ENCODE measurements around the gene HSPB6. TPM values are rescaled to one million over a fixed set of nuclear protein-coding genes. Genes with fewer than 3 reads are reported as not detected.

The HSPB6 gene
- total RNA-seq, 4 donors from 2014 or later, result 1.7 to 21.9 (median 3.6) TPM

- WGBS, 2 donors, result 1 to 4% methylated on average over 21 to 34 of the region's 52 CpGs
Observed at GRCh38 chr19:35715981-35716800, 40.6 kb downstream of the HSPB6 start.

GRCh38 chr19:35715355-35715809, 41.4 kb downstream of the HSPB6 start:
- intact Hi-C loops (cut with DNase I), result loop anchor here (10.0 kb wide), 1 partner anchor 171 kb away; the partner anchor contains the start of gene TMEM147
- Histone ChIP-seq H3K27me3 (no peaks in the 10 kb centered on the region), H3K9me3 (no peaks in the 10 kb centered on the region), H3K27ac (peak overlapping the region; percentile 86 to 98 (median 94)), H3K4me1 (peaks cover 24 to 49% (median 25%) of the 10 kb centered on the region in 3 donors), H3K36me3 (peaks cover 0 to 11% (median 0%) of the 10 kb centered on the region in 3 donors), H3K4me3 (peak overlapping the region in 1 of 4 donors; percentile 98)
- TF ChIP-seq CTCF (IDR thresholded peaks at IDR 0.05) (no peak), POLR2A (IDR thresholded peaks at IDR 0.05) (no peak)
- no peak for DNase-seq
- WGBS, 2 donors, result 80 to 86% methylated on average over 1 of the region's 7 CpGs

More at GRCh38 chr19:35715981-35716800, 40.6 kb downstream of the HSPB6 start:
- Histone ChIP-seq H3K9me3 (no peaks in the 10 kb centered on the region), H3K36me3 (peaks cover 0 to 19% (median 7%) of the 10 kb centered on the region in 3 donors), H3K4me1 (peaks cover 24 to 46% (median 25%) of the 10 kb centered on the region in 3 donors), H3K27ac (peak overlapping the region; percentile 86 to 98 (median 94)), H3K27me3 (no peaks in the 10 kb centered on the region), H3K4me3 (peak overlapping the region; percentile 75 to 98 (median 94))
- no peak for TF ChIP-seq CTCF (IDR thresholded peaks at IDR 0.05)
- no peak for TF ChIP-seq POLR2A (IDR thresholded peaks at IDR 0.05)
- no peak for DNase-seq
- intact Hi-C loops (cut with DNase I), result loop anchor here (2.0 to 10.0 kb wide), 2 partner anchors 21 to 171 kb away; partner anchors contain the start of gene TMEM147

GRCh38 chr19:35714601-35715354, 42.1 kb downstream of the HSPB6 start:
- H3K4me1 ChIP-seq, result peaks cover 22 to 51% (median 24%) of the 10 kb centered on the region in 3 donors
- 74 to 84% methylated on average over 7 of the region's 14 CpGs for WGBS, 2 donors
- H3K27ac ChIP-seq, result peak overlapping the region in 2 of 4 donors; percentile 25 to 47
- peak overlapping the region in 1 of 4 donors; percentile 6 for H3K4me3 ChIP-seq
- intact Hi-C loops (cut with DNase I), result loop anchor here (10.0 kb wide), 1 partner anchor 170 kb away; the partner anchor contains the start of gene TMEM147
- H3K27me3 ChIP-seq, result no peaks in the 10 kb centered on the region
- TF ChIP-seq POLR2A (IDR thresholded peaks at IDR 0.05) (no peak), CTCF (IDR thresholded peaks at IDR 0.05) (no peak)
- H3K9me3 ChIP-seq, result no peaks in the 10 kb centered on the region
- DNase-seq, result no peak
- H3K36me3 ChIP-seq, result peaks cover 0 to 5% (median 0%) of the 10 kb centered on the region in 3 donors

GRCh38 chr19:35713904-35714495, 42.8 kb downstream of the HSPB6 start:
- Histone ChIP-seq H3K4me1 (peaks cover 16 to 51% (median 16%) of the 10 kb centered on the region in 3 donors), H3K9me3 (no peaks in the 10 kb centered on the region), H3K36me3 (no peaks in the 10 kb centered on the region), H3K27me3 (no peaks in the 10 kb centered on the region), H3K4me3 (peak overlapping the region in 1 of 4 donors; percentile 23), H3K27ac (peak overlapping the region in 2 of 4 donors; percentile 2 to 25)
- DNase-seq, result no peak
- intact Hi-C loops (cut with DNase I), result loop anchor here (10.0 kb wide), 1 partner anchor 169 kb away; the partner anchor contains the start of gene TMEM147
- TF ChIP-seq POLR2A (IDR thresholded peaks at IDR 0.05), result no peak
- WGBS, 2 donors, result 66 to 76% methylated on average over 5 to 8 of the region's 12 CpGs

GRCh38 chr19:35713506-35713850, 43.4 kb downstream of the HSPB6 start:
- TF ChIP-seq CTCF (IDR thresholded peaks at IDR 0.05) (no peak), POLR2A (IDR thresholded peaks at IDR 0.05) (no peak)
- no peak for DNase-seq
- Histone ChIP-seq H3K4me1 (peaks cover 12 to 51% (median 13%) of the 10 kb centered on the region in 3 donors), H3K9me3 (no peaks in the 10 kb centered on the region), H3K36me3 (no peaks in the 10 kb centered on the region), H3K4me3 (peak overlapping the region in 1 of 4 donors; percentile 23), H3K27me3 (no peaks in the 10 kb centered on the region), H3K27ac (peak overlapping the region in 2 of 4 donors; percentile 2 to 4)
- intact Hi-C loops (cut with DNase I), result loop anchor here (10.0 kb wide), 1 partner anchor 169 kb away; the partner anchor contains the start of gene TMEM147
- WGBS, 2 donors, result 57 to 63% methylated on average over 2 of the region's 2 CpGs

Measured in esophagus squamous epithelium (tissue), 5 donors.